ENCODE results near the gene EFHD2. TPM values are rescaled to one million over a fixed set of nuclear protein-coding genes. Genes with fewer than 3 reads are reported as not detected.

EFHD2 gene
- total and polyA plus RNA-seq, 8 donors: 36.2 to 191 (median 84.1) TPM

GRCh38 chr1:15405106-15405850, 4.4 kb upstream of the EFHD2 start:
- DNase-seq: no peak
- Histone ChIP-seq H3K27ac (no peak overlapping the region), H3K4me3 (no peak overlapping the region), H3K27me3 (no peaks in the 10 kb centered on the region), H3K4me1 (peaks cover 5 to 21% (median 13%) of the 10 kb centered on the region in 4 donors), H3K9me3 (no peaks in the 10 kb centered on the region), H3K36me3 (no peaks in the 10 kb centered on the region)
- 92 to 96% (median 94%) methylated on average over 9 of the region's 9 CpGs for WGBS, 5 donors
- intact Hi-C loops (cut with DNase I; ENCODE audit: low total_unique reads): no loop called here
- TF ChIP-seq POLR2A (IDR thresholded peaks at IDR 0.05) (no peak), EP300 (IDR thresholded peaks at IDR 0.05) (no peak), CTCF (IDR thresholded peaks at IDR 0.05) (no peak), POLR2AphosphoS5 (IDR thresholded peaks at IDR 0.05) (no peak)

GRCh38 chr1:15406614-15407559, 2.8 kb upstream of the EFHD2 start:
- peak in 1 of 2 donors; percentile 68 for DNase-seq
- Histone ChIP-seq H3K4me3 (no peak overlapping the region), H3K27me3 (no peaks in the 10 kb centered on the region), H3K4me1 (peaks cover 18 to 35% (median 26%) of the 10 kb centered on the region in 4 donors), H3K36me3 (no peaks in the 10 kb centered on the region), H3K9me3 (no peaks in the 10 kb centered on the region), H3K27ac (peak overlapping the region in 3 of 5 donors; percentile 40 to 67 (median 65))
- 57 to 72% (median 63%) methylated on average over 10 to 11 of the region's 11 CpGs for WGBS, 5 donors
- TF ChIP-seq POLR2AphosphoS5 (IDR thresholded peaks at IDR 0.05): peak in 1 of 3 donors; percentile 48
- no peak for TF ChIP-seq EP300 (IDR thresholded peaks at IDR 0.05)
- intact Hi-C loops (cut with DNase I; ENCODE audit: low total_unique reads): no loop called here

GRCh38 chr1:15407580-15407979, 2.1 kb upstream of the EFHD2 start:
- Histone ChIP-seq H3K4me3 (no peak overlapping the region), H3K9me3 (no peaks in the 10 kb centered on the region), H3K4me1 (peaks cover 25 to 42% (median 33%) of the 10 kb centered on the region in 4 donors), H3K36me3 (no peaks in the 10 kb centered on the region), H3K27ac (peak overlapping the region in 3 of 5 donors; percentile 40 to 67 (median 65)), H3K27me3 (no peaks in the 10 kb centered on the region)
- DNase-seq: no peak
- intact Hi-C loops (cut with DNase I; ENCODE audit: low total_unique reads): no loop called here
- TF ChIP-seq CTCF (IDR thresholded peaks at IDR 0.05): no peak
- TF ChIP-seq EP300 (IDR thresholded peaks at IDR 0.05): no peak
- TF ChIP-seq POLR2AphosphoS5 (IDR thresholded peaks at IDR 0.05): no peak
- TF ChIP-seq POLR2A (IDR thresholded peaks at IDR 0.05): no peak
- 79 to 85% (median 81%) methylated on average over 7 of the region's 7 CpGs for WGBS, 5 donors

- TF ChIP-seq CTCF (IDR thresholded peaks at IDR 0.05) (no peak), POLR2A (IDR thresholded peaks at IDR 0.05) (no peak), POLR2AphosphoS5 (IDR thresholded peaks at IDR 0.05) (no peak), EP300 (IDR thresholded peaks at IDR 0.05) (no peak)
- H3K36me3 ChIP-seq: peaks cover 0 to 4% (median 3%) of the 10 kb centered on the region in 4 donors
- H3K27ac ChIP-seq: peak overlapping the region; percentile 13 to 95 (median 93)
- no peak for DNase-seq
- H3K27me3 ChIP-seq: no peaks in the 10 kb centered on the region
- peaks cover 39 to 55% (median 47%) of the 10 kb centered on the region in 4 donors for H3K4me1 ChIP-seq
- H3K9me3 ChIP-seq: no peaks in the 10 kb centered on the region
- H3K4me3 ChIP-seq: peak overlapping the region; percentile 65 to 88 (median 85)
- WGBS, 5 donors: 31 to 40% (median 37%) methylated on average over 14 of the region's 14 CpGs
- intact Hi-C loops (cut with DNase I; ENCODE audit: low total_unique reads): no loop called here
These were observed 749 bp upstream of the EFHD2 start for GRCh38 chr1:15408890-15409387.
